Measurements from ENCODE around the gene ZNF420. TPM values are rescaled to one million over a fixed set of nuclear protein-coding genes. Genes with fewer than 3 reads are reported as not detected.

Gene ZNF420
- total and polyA plus RNA-seq, 2 donors (not counting 1 experiment from before 2014, with no cell fraction given) = 5.6 to 16.5 TPM

GRCh38 chr19:37127999-37128820 is 50.0 kb downstream of the ZNF420 start:
- peaks cover 14% of the 10 kb centered on the region for H3K9me3 ChIP-seq (ENCODE audit: control insufficient read depth, insufficient read depth, low read depth, low read length)

GRCh38 chr19:37128821-37129177 is 50.6 kb downstream of the ZNF420 start:
- Histone ChIP-seq H4K20me1 (ENCODE audit: control insufficient read depth, extremely low read depth, insufficient read depth, low read length) (no peaks in the 10 kb centered on the region), H3K9me3 (ENCODE audit: control insufficient read depth, insufficient read depth, low read depth, low read length) (peaks cover 14% of the 10 kb centered on the region), H3K9ac (ENCODE audit: insufficient read depth, low read length) (no peak overlapping the region), H3K4me3 (replicated peaks in 1 of 4; ENCODE audit: control extremely low read depth in 1 of 4, insufficient read depth in 1 of 4, low read depth in 3 of 4, low read length in 4 of 4) (no peak overlapping the region), H3K4me1 (ENCODE audit: control insufficient read depth, extremely low read depth, insufficient read depth, low read length) (no peaks in the 10 kb centered on the region), H3K4me2 (ENCODE audit: extremely low read depth, insufficient read depth, low read length) (no peak overlapping the region), H2AFZ (ENCODE audit: low read length) (no peak overlapping the region), H3K79me2 (ENCODE audit: control insufficient read depth, insufficient read depth, low read length) (no peaks in the 10 kb centered on the region), H3K27me3 (ENCODE audit: control insufficient read depth, insufficient read depth, low read length) (no peaks in the 10 kb centered on the region), H3K27ac (ENCODE audit: insufficient read depth, low read length) (no peak overlapping the region), H3K36me3 (ENCODE audit: control insufficient read depth, insufficient read depth, low read length) (peaks cover 2% of the 10 kb centered on the region)
- no peak for DNase-seq (ENCODE audit: low read depth in 2 of 2)
- TF ChIP-seq EZH2 (IDR thresholded peaks at IDR 0.05; ENCODE audit: low read length, missing control alignments) = no peak
- no peak for TF ChIP-seq CTCF (conservative IDR thresholded peaks at IDR 0.05 in 1 of 2, IDR thresholded peaks at IDR 0.05 in 1 of 2; ENCODE audit: low read depth in 1 of 2, low read length in 2 of 2)

More at GRCh38 chr19:37127999-37128820, 50.0 kb downstream of the ZNF420 start:
- Histone ChIP-seq H3K79me2 (ENCODE audit: control insufficient read depth, insufficient read depth, low read length) (no peaks in the 10 kb centered on the region), H4K20me1 (ENCODE audit: control insufficient read depth, extremely low read depth, insufficient read depth, low read length) (no peaks in the 10 kb centered on the region), H3K27me3 (ENCODE audit: control insufficient read depth, insufficient read depth, low read length) (no peaks in the 10 kb centered on the region), H3K9ac (ENCODE audit: insufficient read depth, low read length) (no peak overlapping the region), H3K4me1 (ENCODE audit: control insufficient read depth, extremely low read depth, insufficient read depth, low read length) (no peaks in the 10 kb centered on the region), H3K4me2 (ENCODE audit: extremely low read depth, insufficient read depth, low read length) (no peak overlapping the region), H3K4me3 (replicated peaks in 1 of 4; ENCODE audit: control extremely low read depth in 1 of 4, insufficient read depth in 1 of 4, low read depth in 3 of 4, low read length in 4 of 4) (no peak overlapping the region), H3K27ac (ENCODE audit: insufficient read depth, low read length) (no peak overlapping the region), H2AFZ (ENCODE audit: low read length) (no peak overlapping the region), H3K36me3 (ENCODE audit: control insufficient read depth, insufficient read depth, low read length) (peaks cover 2% of the 10 kb centered on the region)
- no peak for TF ChIP-seq EZH2 (IDR thresholded peaks at IDR 0.05; ENCODE audit: low read length, missing control alignments)
- TF ChIP-seq CTCF (conservative IDR thresholded peaks at IDR 0.05 in 1 of 2, IDR thresholded peaks at IDR 0.05 in 1 of 2; ENCODE audit: low read depth in 1 of 2, low read length in 2 of 2) = no peak
- DNase-seq (ENCODE audit: low read depth in 2 of 2) = no peak

GRCh38 chr19:37136111-37136510 is 57.9 kb downstream of the ZNF420 start:
- Histone ChIP-seq H3K4me3 (replicated peaks in 1 of 4; ENCODE audit: control extremely low read depth in 1 of 4, insufficient read depth in 1 of 4, low read depth in 3 of 4, low read length in 4 of 4) (no peak overlapping the region), H3K9ac (ENCODE audit: insufficient read depth, low read length) (no peak overlapping the region), H3K9me3 (ENCODE audit: control insufficient read depth, insufficient read depth, low read depth, low read length) (no peaks in the 10 kb centered on the region), H3K79me2 (ENCODE audit: control insufficient read depth, insufficient read depth, low read length) (no peaks in the 10 kb centered on the region), H3K4me1 (ENCODE audit: control insufficient read depth, extremely low read depth, insufficient read depth, low read length) (no peaks in the 10 kb centered on the region), H3K27me3 (ENCODE audit: control insufficient read depth, insufficient read depth, low read length) (no peaks in the 10 kb centered on the region), H2AFZ (ENCODE audit: low read length) (no peak overlapping the region), H3K27ac (ENCODE audit: insufficient read depth, low read length) (no peak overlapping the region), H3K4me2 (ENCODE audit: extremely low read depth, insufficient read depth, low read length) (no peak overlapping the region), H4K20me1 (ENCODE audit: control insufficient read depth, extremely low read depth, insufficient read depth, low read length) (no peaks in the 10 kb centered on the region), H3K36me3 (ENCODE audit: control insufficient read depth, insufficient read depth, low read length) (no peaks in the 10 kb centered on the region)
- DNase-seq (ENCODE audit: low read depth in 2 of 2) = no peak
- TF ChIP-seq CTCF (conservative IDR thresholded peaks at IDR 0.05 in 1 of 2, IDR thresholded peaks at IDR 0.05 in 1 of 2; ENCODE audit: low read depth in 1 of 2, low read length in 2 of 2) (no peak), EZH2 (IDR thresholded peaks at IDR 0.05; ENCODE audit: low read length, missing control alignments) (no peak)

Data from fibroblast of lung (primary cell).